Fibroblast of skin of left quadriceps (primary cell): Measurements from ENCODE around the gene EDNRA.

Experiments used
- DNase-seq, 2 experiments: peaks; one replicate each; pipeline ENCODE4 v3.0.0-alpha.2; 2013; ENCODE audit warnings: low read depth in 2 of 2

Gene EDNRA

DNA sequence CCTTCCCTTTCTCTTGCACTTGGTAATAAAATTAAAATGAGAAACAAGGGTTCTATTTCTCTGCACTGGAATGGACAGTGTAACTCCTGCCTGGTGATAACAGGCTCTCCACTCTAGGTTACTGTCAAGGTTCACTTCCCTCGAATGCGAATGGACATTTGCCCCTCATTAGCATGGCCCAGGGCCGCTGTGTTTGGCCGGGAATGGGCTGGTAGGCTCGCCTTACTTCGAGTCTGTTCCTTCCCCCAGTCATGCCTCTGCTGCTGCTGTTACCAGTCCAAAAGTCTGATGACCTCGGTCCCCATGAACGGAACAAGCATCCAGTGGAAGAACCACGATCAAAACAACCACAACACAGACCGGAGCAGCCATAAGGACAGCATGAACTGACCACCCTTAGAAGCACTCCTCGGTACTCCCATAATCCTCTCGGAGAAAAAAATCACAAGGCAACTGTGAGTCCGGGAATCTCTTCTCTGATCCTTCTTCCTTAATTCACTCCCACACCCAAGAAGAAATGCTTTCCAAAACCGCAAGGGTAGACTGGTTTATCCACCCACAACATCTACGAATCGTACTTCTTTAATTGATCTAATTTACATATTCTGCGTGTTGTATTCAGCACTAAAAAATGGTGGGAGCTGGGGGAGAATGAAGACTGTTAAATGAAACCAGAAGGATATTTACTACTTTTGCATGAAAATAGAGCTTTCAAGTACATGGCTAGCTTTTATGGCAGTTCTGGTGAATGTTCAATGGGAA lies 61.5 kb downstream of the EDNRA start:
- no peak for DNase-seq

DNA sequence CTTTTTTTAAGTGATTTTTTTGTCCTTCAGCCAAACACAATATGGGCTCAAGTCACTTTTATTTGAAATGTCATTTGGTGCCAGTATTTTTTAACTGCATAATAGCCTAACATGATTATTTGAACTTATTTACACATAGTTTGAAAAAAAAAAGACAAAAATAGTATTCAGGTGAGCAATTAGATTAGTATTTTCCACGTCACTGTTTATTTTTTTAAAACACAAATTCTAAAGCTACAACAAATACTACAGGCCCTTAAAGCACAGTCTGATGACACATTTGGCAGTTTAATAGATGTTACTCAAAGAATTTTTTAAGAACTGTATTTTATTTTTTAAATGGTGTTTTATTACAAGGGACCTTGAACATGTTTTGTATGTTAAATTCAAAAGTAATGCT lies 62.1 kb downstream of the EDNRA start:
- no peak for DNase-seq

DNA sequence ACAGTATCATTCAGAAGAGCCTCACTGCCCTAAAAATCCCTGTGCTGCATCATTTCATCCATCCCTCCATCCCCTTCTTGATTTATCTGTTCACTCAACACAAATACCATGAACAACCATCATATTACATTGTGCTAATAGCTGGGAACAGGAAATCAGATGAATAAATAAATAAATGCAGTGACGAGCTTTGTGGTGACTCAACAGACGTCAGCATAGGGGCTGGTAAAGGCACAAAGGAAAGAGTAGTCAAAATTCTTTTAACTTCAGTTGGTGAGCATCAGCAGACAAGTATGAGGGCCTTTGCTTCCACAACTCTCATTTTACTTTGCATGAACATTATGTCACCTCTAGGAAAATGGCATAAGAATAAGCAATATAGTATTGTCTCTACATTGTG lies 65.5 kb downstream of the EDNRA start:
- DNase-seq = peak; percentile 86 to 88

DNA sequence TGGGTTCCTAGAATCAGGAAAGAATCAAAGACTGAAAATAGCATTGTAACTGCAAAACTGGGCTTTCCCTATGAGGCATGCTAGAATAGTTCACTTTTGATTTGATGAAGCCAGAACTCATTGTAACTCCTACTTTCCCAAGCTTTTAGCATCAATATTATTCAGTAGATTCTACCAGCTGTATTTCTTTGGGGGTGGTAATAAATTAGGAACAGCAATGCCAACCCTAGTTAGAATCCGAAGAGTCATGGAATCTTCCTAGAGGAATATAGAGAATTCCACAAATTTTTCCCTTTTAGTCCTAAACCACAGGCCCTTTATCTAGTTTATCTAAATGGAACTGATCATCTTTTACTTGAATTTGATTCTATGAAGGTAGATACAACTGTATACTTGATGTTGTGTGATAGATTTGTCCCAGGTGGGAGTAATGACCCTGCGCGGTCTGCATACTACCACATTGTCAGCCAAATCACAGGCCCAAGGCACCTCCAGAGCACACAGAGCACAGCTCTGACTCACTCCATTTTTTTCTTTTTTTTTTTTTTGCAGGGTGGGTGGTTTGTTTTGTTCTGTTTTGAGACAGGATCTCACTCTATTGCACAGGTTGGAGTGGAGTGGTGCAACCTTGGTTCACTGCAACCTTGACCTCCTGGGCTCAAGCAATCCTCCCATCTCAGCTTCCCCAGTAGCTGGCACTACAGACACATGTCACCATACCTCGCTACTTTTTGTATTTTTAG lies 66.6 kb downstream of the EDNRA start:
- DNase-seq = peak; percentile 37 to 48

DNA sequence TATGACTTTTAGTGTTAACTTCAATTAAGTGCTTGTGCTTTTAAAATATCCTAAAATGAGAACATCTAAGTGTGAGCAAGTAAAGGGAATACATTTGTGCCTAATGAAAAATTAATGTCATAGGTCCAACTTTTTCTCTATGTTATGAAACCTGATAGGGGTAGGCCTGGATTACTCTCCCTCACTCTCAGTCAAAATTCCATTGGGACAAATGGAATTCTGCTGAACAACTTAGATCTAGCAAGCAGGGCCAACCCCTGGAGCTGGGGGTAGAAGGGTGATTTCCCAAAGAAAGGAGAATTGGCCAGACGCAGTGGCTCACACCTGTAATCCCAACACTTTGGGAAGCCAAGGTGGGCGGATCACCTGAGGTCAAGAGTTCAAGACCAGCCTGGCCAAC lies 67.4 kb downstream of the EDNRA start:
- DNase-seq = peak in 1 of 2 experiments; percentile 25

DNA sequence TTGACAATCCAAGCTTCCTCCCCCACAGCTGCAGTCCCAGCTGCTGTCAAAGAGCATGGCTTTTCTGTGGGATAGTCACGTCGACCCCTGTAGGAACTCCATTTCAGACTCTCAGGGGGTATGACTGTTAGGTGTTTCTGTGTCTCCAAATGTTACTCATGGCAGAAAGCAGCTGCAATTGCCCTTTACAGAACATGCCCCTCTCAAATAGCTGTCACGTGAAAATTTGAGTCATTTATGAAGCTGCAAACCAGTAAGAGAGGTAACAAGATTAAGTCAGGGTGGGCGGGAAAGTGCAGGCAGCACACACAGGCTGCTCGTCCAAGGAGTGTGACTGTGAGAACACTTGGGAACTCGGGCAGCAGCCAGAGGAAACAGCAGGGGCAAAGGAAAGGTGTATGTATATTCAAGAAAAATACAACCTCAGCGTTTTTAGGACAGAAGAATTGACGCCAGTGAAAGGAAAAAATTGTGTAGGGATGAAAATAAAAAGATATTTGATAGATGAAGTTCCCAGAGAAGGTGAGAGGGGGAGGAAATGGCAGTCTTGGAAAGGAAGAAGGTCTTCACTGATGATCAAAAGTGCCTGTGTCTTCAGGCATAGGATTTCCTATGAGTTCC lies 69.8 kb downstream of the EDNRA start:
- DNase-seq = no peak

DNA sequence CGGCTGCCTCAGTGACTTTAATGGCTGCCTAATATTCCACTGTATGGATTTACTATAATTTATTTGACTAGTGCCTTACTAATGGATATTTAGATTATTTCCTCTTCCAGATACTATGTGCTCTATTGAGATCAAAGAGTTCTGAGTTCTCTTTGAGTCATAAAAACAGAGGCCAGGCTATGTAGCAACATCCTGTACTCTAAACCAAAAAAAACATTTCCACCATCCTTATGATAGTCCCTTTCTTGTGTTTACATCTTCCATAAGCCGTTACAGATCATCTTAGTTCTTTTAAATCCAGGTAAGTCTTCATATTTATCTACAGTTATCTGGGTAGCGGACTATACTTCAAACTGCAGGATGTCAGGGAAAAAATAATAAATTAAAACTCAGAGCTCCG lies 79.7 kb downstream of the EDNRA start:
- DNase-seq = no peak

DNA sequence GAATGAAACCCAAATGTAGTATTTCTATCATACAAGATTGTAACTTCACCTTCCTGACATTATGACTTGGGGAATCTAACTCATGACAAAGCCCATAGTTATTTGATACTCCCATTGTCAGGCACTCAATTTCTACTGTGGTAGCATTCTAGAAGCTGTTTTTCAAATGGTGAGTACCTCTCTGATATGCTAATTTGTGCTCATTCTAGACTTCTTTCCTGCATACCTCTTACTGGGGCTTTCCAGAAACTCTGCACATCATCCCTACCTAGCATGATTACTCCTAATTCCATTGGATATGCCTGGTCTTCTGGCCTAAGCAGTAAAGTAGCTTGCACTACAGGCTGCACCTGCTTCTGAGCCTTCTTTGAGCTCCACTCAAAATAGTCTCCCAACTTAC lies 85.9 kb downstream of the EDNRA start:
- DNase-seq = no peak

DNA sequence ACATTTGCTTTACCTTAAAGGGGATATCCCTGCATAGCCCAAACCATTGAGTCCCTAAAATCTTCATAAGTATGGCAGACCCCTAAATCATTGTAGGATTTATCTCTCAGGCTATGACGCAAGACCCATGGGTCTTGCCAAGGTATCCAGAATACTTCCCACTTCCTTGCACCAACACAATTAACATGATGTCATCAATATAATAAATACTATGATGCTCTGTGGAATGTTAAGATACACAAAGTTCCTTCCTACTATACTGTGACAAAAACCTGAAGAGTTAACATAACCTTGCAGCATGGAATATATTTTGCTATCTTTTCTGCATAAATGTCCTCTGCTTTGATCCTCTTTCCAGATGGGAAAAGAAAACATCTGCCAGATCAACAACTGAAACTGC lies 86.4 kb downstream of the EDNRA start:
- no peak for DNase-seq

DNA sequence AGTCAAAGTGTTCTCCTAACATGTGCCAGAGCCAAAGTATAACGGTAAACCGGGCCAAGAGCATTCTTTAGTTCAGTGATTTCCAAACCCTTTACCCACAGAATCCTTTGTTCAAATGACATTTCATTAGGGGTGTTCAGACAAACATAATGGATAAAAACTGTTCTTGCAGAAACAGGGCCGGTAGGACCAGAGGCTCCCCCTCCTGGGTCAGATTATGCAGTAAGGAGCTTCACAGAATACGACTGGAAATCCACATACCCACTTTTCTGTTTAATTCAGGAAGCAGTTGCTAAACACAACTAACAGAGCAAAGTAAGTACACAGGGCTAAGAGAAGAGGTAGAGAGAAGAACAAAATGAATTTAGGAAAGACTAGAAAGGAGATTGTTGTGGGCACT lies 89.7 kb downstream of the EDNRA start:
- DNase-seq = no peak

DNA sequence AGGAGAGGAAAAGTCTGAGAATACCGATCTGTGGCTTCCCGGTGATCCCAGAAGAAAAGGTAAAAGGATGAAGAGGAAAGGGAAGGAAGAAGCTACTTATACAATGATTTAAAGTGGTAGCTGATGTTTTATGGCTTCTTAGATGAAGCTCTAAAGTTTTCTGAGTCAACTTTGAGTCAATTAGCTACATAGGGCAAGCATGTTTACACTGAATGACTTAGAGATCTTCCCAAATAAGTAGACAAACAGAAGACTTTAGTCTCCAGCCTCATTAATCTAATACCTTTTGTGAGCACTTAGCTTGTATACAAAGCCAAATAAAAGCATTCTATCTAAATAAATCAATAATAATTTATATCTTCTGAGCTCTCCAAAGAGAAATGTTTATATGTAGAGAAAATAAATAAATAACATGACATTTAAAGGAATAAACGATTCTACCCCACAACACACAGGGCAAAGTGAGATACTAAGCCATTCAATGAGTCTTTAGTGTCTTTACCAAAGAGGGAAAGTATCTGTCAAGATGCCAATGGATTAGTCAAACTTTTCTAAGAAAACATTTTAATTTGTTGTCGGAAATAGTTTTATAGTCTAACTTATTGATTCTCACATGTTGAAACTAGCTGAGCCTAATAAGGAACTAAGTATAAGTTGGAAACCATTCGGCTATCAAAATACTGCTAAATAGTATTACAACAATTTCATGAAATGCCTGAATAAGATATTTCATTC lies 90.3 kb downstream of the EDNRA start:
- no peak for DNase-seq

DNA sequence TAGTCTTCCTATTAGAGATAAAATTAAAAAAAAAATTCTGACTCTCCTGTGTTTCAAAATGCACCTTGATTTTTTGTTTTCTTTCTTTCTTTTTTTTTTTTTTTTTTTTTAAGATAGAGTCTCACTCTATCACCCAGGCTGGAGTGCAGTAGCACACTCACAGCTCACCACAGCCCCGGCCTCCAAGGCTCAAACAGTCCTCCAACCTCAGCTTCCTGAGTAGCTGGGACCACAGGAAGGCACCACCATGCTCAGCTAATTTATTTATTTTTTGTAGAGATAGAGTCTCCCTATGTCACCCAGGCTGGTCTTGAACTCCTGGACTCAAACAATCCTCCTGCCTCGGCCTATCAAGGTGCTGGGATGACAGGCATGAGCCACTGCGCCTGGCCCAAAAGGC lies 95.2 kb downstream of the EDNRA start:
- no peak for DNase-seq

DNA sequence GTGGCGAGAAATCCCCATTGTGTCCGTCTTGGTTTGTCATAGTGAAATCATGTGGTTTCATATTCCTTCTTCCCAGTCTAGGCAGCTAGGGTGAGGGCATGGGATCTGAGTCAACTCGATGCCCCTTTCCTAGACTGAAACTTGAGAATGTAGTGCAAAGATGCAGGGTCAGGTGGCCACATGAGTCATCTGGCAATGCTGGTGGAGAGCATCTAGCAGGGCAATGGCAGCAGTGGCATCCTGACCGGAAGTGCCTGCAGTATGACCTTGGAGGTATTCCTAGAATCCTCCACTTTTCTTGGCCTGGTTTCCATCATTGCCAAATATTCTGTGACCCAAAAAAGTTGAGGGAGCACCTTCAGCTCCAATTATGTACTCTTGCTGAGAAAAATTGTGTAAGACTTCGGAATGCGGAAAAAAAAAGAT lies 97.2 kb downstream of the EDNRA start:
- no peak for DNase-seq

DNA sequence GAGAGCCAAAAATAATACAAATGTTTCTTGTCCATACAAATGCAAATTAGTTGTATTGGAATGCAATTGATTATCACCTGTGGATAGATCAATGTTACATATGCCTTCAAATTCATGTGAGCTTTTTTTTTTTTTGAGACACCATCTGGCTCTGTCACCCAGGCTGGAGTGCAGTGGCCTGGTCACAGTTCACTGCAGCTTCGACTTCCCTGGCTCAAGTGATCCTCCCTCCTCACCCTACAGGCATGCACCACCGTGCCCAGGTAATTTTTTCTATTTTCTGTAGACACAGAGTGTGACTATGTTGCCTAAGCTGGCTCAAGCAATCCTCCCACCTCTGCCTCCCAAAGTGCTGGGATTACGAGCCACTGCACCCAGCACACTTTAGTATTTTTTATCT lies 97.7 kb downstream of the EDNRA start:
- DNase-seq = no peak

DNA sequence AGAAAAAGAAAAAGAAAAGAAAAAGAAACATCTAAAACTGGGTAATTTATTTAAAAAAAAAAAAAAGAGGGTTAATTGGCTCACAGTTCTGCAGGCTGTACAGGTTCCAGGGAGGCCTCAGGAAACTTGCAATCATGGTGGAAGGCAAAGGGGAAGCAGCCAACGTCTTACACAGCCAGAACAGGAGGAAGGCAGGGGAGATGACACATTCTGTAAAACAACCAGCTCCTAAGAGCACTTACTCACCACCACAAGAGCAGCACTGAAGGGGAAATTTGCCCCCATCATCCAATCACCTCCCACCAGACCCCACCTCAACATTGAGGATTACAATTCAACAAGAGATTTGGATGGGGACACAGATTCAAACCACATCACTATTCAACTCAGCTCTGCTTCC lies 99.5 kb downstream of the EDNRA start:
- DNase-seq = no peak

DNA sequence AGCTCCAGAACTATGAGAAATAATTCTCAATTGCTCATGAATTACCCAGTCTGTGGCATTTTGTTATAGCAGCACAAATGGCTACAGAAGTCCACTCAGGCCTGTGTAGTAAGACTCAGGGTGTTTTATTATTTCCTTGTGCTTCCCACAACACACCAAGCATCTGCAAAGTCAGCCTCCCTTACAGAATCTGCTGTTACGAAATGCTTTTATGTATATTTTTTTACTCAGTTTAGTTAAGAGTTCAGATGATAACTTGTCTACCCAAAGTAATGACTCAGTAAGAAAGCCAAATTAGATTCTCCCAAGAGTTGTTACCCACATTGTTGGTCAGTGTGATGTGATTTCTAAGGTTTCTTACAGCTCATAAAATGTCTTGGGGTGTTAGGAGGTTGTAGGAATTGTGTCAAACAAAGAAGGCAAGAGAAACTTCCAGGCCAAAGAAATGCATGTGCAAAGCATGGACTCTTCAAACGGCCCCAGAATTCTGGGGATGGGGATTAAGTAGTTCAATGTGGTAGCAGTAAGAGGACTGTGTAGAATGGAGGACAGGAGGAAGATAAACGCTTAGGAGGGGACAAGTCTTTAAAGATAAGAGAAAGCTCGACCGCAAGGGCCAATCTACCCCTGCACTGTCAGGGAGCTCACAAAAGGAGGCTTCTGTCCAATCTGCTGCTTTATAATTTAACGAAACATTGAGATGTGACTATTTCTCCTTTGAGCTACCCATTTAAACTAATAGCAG lies 100.9 kb downstream of the EDNRA start:
- DNase-seq = peak; percentile 72 to 75

DNA sequence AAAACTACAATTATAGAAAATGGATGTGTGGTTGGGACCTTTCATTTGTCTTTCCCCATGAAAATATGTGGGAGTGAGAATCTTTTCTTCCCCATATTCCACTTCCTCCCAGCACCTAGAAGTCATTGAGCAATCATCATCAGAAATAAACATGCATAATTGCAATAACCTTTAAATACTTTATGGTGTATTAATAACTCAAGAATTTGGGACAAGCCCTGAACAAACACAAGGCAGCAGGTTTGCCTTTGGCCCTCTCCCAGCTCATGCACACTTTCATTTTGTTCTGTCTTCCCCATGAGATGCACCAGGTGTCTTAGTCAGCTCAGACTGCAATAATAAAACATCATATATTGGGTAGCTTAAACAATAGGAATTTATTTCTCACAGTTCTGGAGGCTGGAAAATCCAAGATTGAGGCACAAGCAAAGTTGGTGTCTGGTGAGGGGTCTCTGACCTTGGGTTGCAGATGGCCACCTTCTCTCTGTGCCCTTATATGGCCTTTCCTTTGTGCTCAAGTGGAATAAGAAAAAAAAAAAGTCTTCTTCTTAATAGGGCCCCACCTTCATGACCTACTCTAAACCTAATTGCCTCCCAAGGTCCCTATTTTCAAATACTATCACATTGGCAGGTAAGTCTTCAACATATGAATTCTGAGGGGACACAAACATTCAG lies 101.6 kb downstream of the EDNRA start:
- DNase-seq = peak; percentile 43 to 50

DNA sequence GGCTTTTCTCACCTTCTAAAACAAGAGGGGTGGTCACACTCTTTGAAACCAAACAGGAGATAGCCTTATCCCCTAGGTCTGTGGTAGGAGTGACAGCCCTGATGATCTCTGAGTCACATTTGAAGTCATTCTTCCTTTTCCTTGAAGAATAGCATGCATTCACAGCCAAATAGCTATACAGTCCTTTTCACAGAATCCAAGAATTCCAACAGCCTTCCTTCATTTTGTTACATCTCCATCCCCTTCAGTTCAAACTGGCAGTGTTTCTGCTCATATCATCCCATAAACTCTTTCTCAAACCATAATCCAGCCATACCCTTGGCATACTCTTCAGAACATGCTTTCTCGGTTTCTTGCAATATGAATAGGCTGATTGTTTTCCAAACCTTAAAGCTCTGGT lies 103.0 kb downstream of the EDNRA start:
- DNase-seq = no peak

DNA sequence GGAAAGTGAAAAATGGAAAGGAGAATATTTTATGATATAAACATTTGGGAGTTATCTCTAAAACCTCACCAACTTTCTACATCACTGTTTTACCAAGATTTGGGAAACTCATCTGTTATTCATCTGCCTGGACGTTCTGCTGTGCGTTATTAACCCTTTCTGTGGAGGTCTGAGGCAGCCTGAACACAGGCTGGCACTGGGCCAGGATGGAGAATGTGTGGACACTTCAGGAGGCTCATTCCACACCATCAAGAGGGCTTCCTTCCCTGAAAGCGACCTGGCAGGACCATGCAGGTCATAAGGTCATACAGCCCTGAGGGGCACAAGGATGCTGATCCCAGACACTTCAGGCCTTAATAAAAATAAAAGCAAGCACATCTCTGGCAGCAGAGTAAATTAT lies 105.1 kb downstream of the EDNRA start:
- no peak for DNase-seq

DNA sequence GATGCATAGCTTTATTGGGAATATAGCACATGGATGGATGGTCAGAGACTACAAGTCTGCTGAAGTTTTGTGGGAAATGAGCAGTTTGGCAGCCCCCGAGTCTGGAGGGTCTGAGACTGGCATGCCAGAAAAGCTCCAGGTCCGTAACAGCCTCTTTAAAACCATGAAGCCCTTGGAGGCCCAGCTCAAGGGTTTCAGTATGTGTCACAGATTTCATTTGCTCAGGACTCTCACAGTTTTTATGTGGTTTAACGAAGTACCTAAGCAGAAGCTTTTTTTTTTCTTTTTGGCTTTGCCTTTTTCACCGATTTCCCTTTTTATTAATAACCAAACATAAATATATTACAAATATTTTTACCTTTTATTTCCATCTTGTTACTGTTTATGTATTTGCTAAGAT lies 105.7 kb downstream of the EDNRA start:
- DNase-seq = no peak

DNA sequence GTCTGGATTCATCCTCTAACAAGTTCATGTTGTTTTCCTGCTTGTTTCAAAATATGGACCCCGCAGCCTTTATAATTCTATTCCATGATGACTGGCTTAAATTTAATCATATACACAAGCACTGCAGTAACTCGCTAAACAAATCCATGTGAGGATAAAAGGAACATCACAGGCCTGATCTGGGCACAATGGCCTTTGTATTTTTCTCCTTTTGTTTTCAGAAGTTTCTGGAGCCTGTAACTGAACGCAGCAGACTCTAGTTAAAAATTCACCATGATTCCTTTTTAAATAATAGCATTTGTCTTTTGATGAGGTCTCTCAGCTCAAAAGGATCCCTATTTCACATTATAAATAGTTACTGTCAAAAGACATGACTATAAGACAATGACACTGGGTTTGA lies 106.1 kb downstream of the EDNRA start:
- no peak for DNase-seq
